SIG-M5 (cell line): Measurements from ENCODE around the gene ZC3H12A.

Experiments
- DNase-seq: peaks from one replicate; lab custom pipeline; 2025; lab: John Stamatoyannopoulos, UW

The ZC3H12A gene

GRCh38 chr1:37474046-37474696 lies at the start of gene ZC3H12A:
Gene ZC3H12A, plus strand, starts transcription at chr1:37474580. Its CDS starts 917 bp downstream, at chr1:37475497.
- DNase-seq = no peak

GRCh38 chr1:37425221-37425620 lies 49.2 kb upstream of the ZC3H12A start:
- no peak for DNase-seq

- DNase-seq = no peak
Observed at GRCh38 chr1:37429029-37429428, 45.4 kb upstream of the ZC3H12A start.

- no peak for DNase-seq
Observed at GRCh38 chr1:37430103-37430985, 44.0 kb upstream of the ZC3H12A start.

GRCh38 chr1:37432716-37433115 lies 41.7 kb upstream of the ZC3H12A start:
- DNase-seq = no peak

- no peak for DNase-seq
Observed at GRCh38 chr1:37433171-37433570, 41.2 kb upstream of the ZC3H12A start.

- no peak for DNase-seq
Observed at GRCh38 chr1:37434292-37435225, 39.8 kb upstream of the ZC3H12A start.

- DNase-seq = no peak
Observed at GRCh38 chr1:37437087-37437486, 37.3 kb upstream of the ZC3H12A start.

GRCh38 chr1:37438037-37438868 lies 36.1 kb upstream of the ZC3H12A start:
- DNase-seq = no peak

GRCh38 chr1:37438869-37439343 lies 35.5 kb upstream of the ZC3H12A start:
- DNase-seq = no peak

GRCh38 chr1:37439349-37439995 lies 34.9 kb upstream of the ZC3H12A start:
- DNase-seq = no peak

- DNase-seq = no peak
Observed at GRCh38 chr1:37441490-37441889, 32.9 kb upstream of the ZC3H12A start.

- no peak for DNase-seq
Observed at GRCh38 chr1:37442139-37442538, 32.2 kb upstream of the ZC3H12A start.

- no peak for DNase-seq
Observed at GRCh38 chr1:37442644-37443043, 31.7 kb upstream of the ZC3H12A start.

GRCh38 chr1:37446874-37447273 lies 27.5 kb upstream of the ZC3H12A start:
- DNase-seq = no peak

- DNase-seq = no peak
Observed at GRCh38 chr1:37448185-37448584, 26.2 kb upstream of the ZC3H12A start.

- DNase-seq = no peak
Observed at GRCh38 chr1:37448691-37449417, 25.5 kb upstream of the ZC3H12A start.

GRCh38 chr1:37449936-37450335 lies 24.4 kb upstream of the ZC3H12A start:
- no peak for DNase-seq

GRCh38 chr1:37452416-37452815 lies 22.0 kb upstream of the ZC3H12A start:
- DNase-seq = no peak

GRCh38 chr1:37453647-37454046 lies 20.7 kb upstream of the ZC3H12A start:
- DNase-seq = no peak
